GM18505 (cell line): ENCODE results near the gene ANTXR2.

Experiments
- ATAC-seq: cut with Tn5 transposase; IDR thresholded peaks from one replicate; pipeline ENCODE4 v1.9.1; 2021; ENCODE audit not compliant: unreplicated experiment
- POLR2A ChIP-seq: IDR thresholded peaks from 4 replicates; pipeline ENCODE4 v1.6.1; 2011; ENCODE audit warnings: borderline replicate concordance; ENCODE audit not compliant: insufficient read depth, insufficient read length; ENCODE audit errors: extremely low read depth

ANTXR2 gene

DNA sequence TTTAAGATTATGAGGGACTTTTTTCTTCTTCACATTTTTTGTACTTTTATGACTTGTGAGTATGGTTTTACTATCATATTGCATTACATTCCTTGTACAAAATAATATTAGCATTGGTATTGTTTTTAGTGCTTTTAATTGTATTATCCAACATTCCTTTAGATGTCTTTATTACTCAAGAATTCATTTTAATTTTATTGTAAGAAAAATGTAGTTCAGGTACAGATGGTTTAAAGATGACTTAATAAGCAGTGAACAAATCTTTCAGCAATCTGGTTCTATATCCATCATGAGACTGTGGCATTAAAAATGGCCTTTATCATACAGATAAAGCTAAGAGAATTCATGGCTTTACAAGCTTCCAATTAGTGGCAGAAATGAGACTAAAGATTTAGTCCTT is 191.6 kb downstream of the ANTXR2 start:
- no peak for ATAC-seq
- no peak for TF ChIP-seq POLR2A

DNA sequence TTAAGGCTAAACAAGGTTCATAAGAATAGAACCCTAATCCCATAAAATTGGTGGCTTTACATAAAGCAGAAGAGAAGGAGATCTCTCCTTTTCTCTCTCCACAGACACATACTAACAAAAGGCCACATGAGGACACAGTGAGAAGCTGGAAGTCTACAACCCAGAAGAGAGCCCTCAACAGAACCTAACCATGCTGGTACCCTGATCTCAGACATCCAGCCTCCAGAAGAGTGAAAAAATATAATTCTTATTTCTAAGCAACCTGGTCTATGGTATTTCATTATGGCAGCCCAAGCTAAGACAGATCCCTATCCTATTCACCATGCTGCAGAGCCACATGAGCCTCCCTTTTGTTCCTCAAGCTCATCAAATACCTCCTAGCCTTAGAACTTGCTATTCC is 195.5 kb downstream of the ANTXR2 start:
- no peak for ATAC-seq
- TF ChIP-seq POLR2A, result no peak

- ATAC-seq, result no peak
- TF ChIP-seq POLR2A, result no peak
These were observed 197.6 kb downstream of the ANTXR2 start for GRCh38 chr4:79875344-79875899.

DNA sequence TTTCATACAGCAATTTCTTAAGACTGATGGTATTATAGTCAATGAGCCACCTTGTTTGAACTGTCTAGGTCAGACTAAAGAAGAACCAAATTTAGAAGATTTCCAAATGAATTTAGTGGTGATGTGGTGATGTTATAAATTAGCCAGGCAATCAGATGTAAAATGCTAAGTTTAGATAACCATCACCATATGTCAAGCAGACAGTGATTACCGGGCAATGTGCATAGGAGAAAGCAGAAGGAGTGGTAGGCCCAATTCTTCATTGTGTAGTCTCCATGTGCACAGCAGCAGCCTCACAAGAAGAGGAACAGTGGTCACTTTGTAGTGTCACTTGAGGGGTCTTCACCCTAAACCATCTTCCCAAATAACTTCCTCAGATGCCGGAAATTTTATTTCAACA is 198.8 kb downstream of the ANTXR2 start:
- no peak for TF ChIP-seq POLR2A
- no peak for ATAC-seq

GRCh38 chr4:79872738-79873137 is 200.3 kb downstream of the ANTXR2 start:
- no peak for TF ChIP-seq POLR2A
- ATAC-seq, result no peak

DNA sequence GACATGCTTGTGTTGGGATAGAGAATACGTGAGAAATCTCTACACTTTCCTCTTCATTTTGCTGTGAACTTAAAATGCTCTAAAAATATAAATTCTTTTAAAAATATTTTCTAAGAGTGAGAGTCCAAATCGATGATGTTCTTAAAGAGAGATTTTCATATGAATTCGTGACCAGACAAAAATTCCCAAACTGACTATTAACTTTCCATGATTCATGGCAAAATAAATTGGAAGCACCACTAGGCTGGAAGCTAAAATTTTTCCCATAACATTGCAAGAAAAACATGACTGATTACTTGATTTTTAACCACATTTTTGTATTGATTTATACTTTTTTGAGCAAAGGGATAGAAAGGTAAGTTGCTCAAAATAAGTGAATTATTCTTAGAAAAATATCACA is 201.1 kb downstream of the ANTXR2 start:
- no peak for TF ChIP-seq POLR2A
- ATAC-seq, result no peak

DNA sequence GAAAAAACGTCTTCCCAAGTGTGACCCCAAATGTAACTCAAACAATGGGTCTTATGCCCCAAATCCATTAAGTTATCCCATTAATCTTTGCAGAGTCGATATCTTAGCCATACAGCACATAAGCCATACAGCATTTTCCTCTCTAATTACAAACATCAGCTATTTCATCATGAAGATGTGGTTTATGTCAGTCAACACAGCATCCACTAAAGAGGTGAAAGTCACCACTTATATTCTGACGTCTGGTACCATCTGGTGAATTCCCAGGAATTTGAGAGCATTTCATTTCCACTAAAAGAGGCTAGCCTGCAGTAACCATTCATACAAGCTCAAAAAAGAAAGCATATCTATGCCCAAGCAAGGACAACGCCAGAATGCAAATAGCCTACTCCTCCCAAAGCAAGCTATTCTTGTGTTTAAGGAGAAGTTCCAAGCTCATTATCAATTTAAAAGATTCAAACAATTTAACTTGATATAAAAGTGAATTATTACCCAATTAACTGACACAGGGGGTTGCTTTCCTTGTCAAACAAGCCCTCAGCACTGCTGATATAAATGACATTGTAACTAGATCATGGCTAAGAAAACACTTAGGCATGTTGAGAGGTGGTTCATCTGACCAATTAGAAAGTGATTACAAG is 203.3 kb downstream of the ANTXR2 start:
- TF ChIP-seq POLR2A, result no peak
- no peak for ATAC-seq

DNA sequence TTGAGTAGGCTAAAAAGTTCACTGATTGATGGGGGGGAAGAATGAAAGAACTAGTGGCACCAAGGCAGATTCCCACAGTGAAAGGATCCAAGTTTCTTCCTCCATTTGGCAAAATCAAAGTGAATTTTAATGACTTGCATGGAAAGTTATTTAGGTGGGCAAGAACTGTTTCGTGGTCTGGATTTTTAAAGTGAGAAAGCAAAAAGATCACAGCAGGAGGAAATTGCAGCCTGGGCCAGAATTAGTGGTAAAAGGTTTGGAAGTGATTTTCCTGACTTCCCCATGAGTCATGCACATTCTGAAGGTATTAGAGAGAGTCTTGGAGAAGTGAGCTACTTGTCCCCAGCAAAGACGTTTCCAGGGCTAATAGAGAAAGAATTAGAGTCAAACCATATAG is 207.8 kb downstream of the ANTXR2 start:
- no peak for ATAC-seq

DNA sequence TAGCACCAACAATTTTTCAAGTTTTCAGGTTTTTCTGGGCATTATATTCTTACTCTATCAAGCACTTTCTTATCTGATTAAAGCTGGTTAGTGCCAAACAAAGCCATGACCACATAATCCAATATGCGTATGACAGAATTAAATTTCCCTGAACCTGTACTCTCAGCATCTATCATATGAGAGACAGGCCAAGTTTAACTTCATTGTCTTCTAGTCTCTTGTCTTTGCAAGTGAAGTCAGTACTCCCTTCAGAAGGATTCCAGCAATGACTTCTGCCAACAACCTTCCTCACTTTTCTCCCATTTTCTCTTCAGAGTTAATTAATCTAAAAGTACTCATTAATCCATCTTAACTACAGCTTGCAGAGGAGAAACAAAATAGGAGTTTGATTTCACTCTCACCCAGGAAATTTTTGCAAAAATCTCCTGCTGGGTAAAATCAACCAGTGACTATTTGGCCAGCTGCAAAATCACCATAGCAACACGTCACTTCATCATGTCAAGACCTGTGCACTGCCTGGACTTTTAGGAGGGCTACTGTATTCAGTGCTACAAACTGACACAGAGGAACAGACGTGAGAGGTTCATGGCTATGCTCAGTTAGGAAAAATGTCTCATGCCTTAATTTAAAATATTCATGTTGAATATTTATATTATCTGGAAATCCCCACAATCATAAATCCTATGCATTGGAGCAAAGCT is 208.4 kb downstream of the ANTXR2 start:
- TF ChIP-seq POLR2A, result no peak
- no peak for ATAC-seq

More for the DNA sequence above, 207.8 kb downstream of the ANTXR2 start:
- TF ChIP-seq POLR2A, result no peak

- no peak for TF ChIP-seq POLR2A
These were observed 209.7 kb downstream of the ANTXR2 start for GRCh38 chr4:79863333-79863732.

GRCh38 chr4:79862821-79863220 is 210.2 kb downstream of the ANTXR2 start:
- TF ChIP-seq POLR2A, result no peak

More at GRCh38 chr4:79863333-79863732, 209.7 kb downstream of the ANTXR2 start:
- ATAC-seq, result no peak

DNA sequence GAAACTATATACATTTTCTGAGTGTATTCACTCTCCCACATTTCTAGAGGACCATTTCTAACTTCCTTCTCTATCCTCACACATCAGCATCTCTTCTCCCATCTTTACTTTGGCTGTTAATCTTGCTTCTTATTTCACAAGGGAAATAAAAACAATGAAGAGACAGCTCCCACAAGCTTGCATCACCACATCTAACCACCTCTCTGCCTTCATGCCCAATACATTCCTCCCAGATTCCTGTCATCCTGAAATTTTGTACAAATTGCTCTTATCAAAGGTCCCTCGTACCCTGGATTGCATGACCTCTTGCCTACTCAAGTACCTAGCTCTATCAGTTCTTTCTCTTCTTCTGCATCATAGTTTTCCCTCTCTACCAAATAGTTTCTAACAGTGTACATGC is 215.2 kb downstream of the ANTXR2 start:
- no peak for ATAC-seq
- TF ChIP-seq POLR2A, result no peak

More at GRCh38 chr4:79862821-79863220, 210.2 kb downstream of the ANTXR2 start:
- ATAC-seq, result no peak

DNA sequence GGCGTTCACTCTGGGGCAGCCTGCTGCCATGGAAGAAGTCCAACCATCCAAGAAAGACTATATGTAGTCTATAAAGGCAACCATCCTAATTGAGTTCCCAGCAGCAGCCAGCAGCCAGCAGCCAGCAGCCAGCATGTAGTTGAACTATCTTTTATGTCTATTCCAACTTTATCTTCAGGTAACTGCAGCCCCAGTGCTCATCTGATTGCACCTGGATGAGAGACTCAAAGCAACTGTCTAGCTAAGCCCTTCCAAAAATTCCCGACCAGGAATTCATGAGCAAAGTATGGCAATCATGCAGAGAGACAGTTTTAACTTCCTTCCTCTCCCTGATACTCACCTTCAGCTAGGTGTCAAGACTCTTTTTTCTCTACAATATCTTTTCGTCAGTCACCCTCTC is 216.8 kb downstream of the ANTXR2 start:
- ATAC-seq, result no peak
- TF ChIP-seq POLR2A, result no peak
